GM12892 (cell line): ENCODE measurements around the gene SLC38A10.

ENCODE experiments used
- POLR2A ChIP-seq: IDR thresholded peaks from 2 replicates; pipeline ENCODE4 v1.6.1; 2011; ENCODE audit warnings: low read depth, low read length, control low read depth
- POLR2AphosphoS5 ChIP-seq: IDR thresholded peaks from 2 replicates; pipeline ENCODE4 v1.6.1; 2011; ENCODE audit warnings: low read depth, low read length, control low read depth
- TAF1 ChIP-seq: IDR thresholded peaks from 2 replicates; pipeline ENCODE4 v1.6.1; 2011; ENCODE audit warnings: low read depth, mild to moderate bottlenecking, control low read depth, low read length, borderline replicate concordance

DNA sequence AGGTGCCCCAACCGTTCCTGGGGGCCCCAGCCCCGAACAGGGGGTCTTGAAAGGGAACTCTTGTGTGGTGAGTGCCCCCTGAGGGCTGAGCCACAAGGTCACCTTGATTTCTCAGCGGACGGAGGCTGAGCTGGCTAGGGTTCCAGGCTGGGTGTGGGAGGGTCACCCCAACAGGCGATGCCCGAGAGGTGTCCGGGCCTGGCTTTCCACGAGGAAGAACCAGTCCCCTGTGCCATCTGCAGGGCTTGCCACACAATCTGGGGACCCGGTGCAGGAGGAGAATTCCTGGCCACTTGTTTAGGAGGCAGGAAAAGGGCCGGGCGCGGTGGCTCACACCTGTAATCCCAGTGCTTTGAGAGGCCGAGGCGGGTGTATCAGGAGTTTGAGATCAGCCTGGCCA, 16.8 kb upstream of the SLC38A10 start:
- no peak for TF ChIP-seq POLR2A
- TF ChIP-seq POLR2AphosphoS5 = no peak
- TF ChIP-seq TAF1 = no peak
